H1 (cell line): ENCODE measurements around the gene ATP8B3.

ENCODE experiments used
- ATF3 ChIP-seq: IDR thresholded peaks from 2 replicates; pipeline ENCODE4 v1.6.1; 2011; ENCODE audit warnings: low read depth, mild to moderate bottlenecking, low read length; ENCODE audit not compliant: insufficient read depth
- CTCF ChIP-seq, 3 experiments: IDR thresholded peaks; 1 replicate in 2 of 3; 2 replicates in 1 of 3; pipeline versions ENCODE4 v1.5.1 to v1.6.1; 2011; ENCODE audit warnings: low read length in 3 of 3, mild to moderate bottlenecking in 3 of 3, inconsistent platforms in 2 of 3, low read depth in 1 of 3, moderate library complexity in 1 of 3; ENCODE audit not compliant: insufficient read depth in 1 of 3; ENCODE audit errors: control extremely low read depth in 1 of 3
- EP300 ChIP-seq, 2 experiments: IDR thresholded peaks; 1 replicate in 1 of 2; 2 replicates in 1 of 2; pipeline ENCODE4 v1.6.1; 2011 to 2012; ENCODE audit warnings: low read depth in 2 of 2, low read length in 2 of 2, mild to moderate bottlenecking in 2 of 2, borderline replicate concordance in 1 of 2, inconsistent platforms in 1 of 2, moderate library complexity in 1 of 2
- EZH2 ChIP-seq: fragments of 200-600 bp; sonication (generic); IDR thresholded peaks from 2 replicates; pipeline ENCODE4 v1.7.1; 2012; ENCODE audit warnings: low read depth, mild to moderate bottlenecking, moderate library complexity, low read length, inconsistent platforms; ENCODE audit not compliant: severe bottlenecking
- GABPA ChIP-seq: IDR thresholded peaks from 2 replicates; pipeline ENCODE4 v1.6.1; 2011; ENCODE audit warnings: mild to moderate bottlenecking, low read length, moderate library complexity, borderline replicate concordance; ENCODE audit not compliant: insufficient read depth
- KDM1A ChIP-seq: fragments of 200-600, 300-600 bp; sonication (generic); IDR thresholded peaks from 2 replicates; pipeline ENCODE4 v1.7.1; 2016; ENCODE audit warnings: mild to moderate bottlenecking, low read length, borderline replicate concordance
- POLR2A ChIP-seq, 2 experiments: IDR thresholded peaks; 1 replicate in 1 of 2; 2 replicates in 1 of 2; pipeline ENCODE4 v1.6.1; 2011; ENCODE audit warnings: low read depth in 2 of 2, low read length in 2 of 2, mild to moderate bottlenecking in 2 of 2; ENCODE audit errors: control extremely low read depth in 1 of 2
- RAD21 ChIP-seq, 2 experiments: IDR thresholded peaks in 1 of 2; conservative IDR thresholded peaks in 1 of 2; 2 replicates each; pipeline ENCODE4 v1.6.1; 2011; ENCODE audit warnings: low read depth in 2 of 2, low read length in 2 of 2, improper control_type of control experiment in 1 of 2, inconsistent platforms in 1 of 2, mild to moderate bottlenecking in 1 of 2, moderate library complexity in 1 of 2
- SIN3A ChIP-seq, 2 experiments: IDR thresholded peaks in 1 of 2; conservative IDR thresholded peaks in 1 of 2; 2 replicates each; pipeline ENCODE4 v1.6.1; 2011 to 2012; ENCODE audit warnings: low read length in 2 of 2, improper control_type of control experiment in 1 of 2, low read depth in 1 of 2, mild to moderate bottlenecking in 1 of 2
- TAF1 ChIP-seq: IDR thresholded peaks from 2 replicates; pipeline ENCODE4 v1.6.1; 2011; ENCODE audit warnings: mild to moderate bottlenecking, low read depth, low read length
- TEAD4 ChIP-seq: IDR thresholded peaks from 2 replicates; pipeline ENCODE4 v1.6.1; 2012; ENCODE audit warnings: low read depth, low read length, inconsistent platforms, mixed read lengths
- USF2 ChIP-seq: IDR thresholded peaks from 2 replicates; pipeline ENCODE4 v1.6.1; 2011; ENCODE audit warnings: low read length, improper control_type of control experiment
- ZNF274 ChIP-seq: IDR thresholded peaks from 2 replicates; pipeline ENCODE4 v1.7.0; 2012; ENCODE audit warnings: low read length, borderline replicate concordance; ENCODE audit errors: extremely low read depth

- TF ChIP-seq EZH2 = no peak
- TF ChIP-seq GABPA = no peak
- no peak for TF ChIP-seq KDM1A
- no peak for TF ChIP-seq ZNF274
- TF ChIP-seq RAD21 (IDR thresholded peaks at IDR 0.05 in 1 of 2, conservative IDR thresholded peaks at IDR 0.05 in 1 of 2; ENCODE audit: low read depth in 2 of 2, low read length in 2 of 2) = no peak
- TF ChIP-seq CTCF (IDR thresholded peaks at IDR 0.05; ENCODE audit: control extremely low read depth in 1 of 3, insufficient read depth in 1 of 3, low read depth in 1 of 3, low read length in 3 of 3) = no peak
- no peak for TF ChIP-seq POLR2A (IDR thresholded peaks at IDR 0.05; ENCODE audit: control extremely low read depth in 1 of 2, low read depth in 2 of 2, low read length in 2 of 2)
- TF ChIP-seq SIN3A (conservative IDR thresholded peaks at IDR 0.05 in 1 of 2, IDR thresholded peaks at IDR 0.05 in 1 of 2; ENCODE audit: low read depth in 1 of 2, low read length in 2 of 2) = no peak
- no peak for TF ChIP-seq EP300 (IDR thresholded peaks at IDR 0.05; ENCODE audit: borderline replicate concordance in 1 of 2, low read depth in 2 of 2, low read length in 2 of 2)
- TF ChIP-seq ATF3 = no peak
- TF ChIP-seq TAF1 = no peak
- TF ChIP-seq USF2 = no peak
- no peak for TF ChIP-seq TEAD4
Observed at GRCh38 chr19:1824252-1824622, 12.2 kb upstream of the ATP8B3 start.
